ENCODE results near the gene DNAH7. TPM values are rescaled to one million over a fixed set of nuclear protein-coding genes. Genes with fewer than 3 reads are reported as not detected.

Gene DNAH7
- polyA plus RNA-seq, 1 donor (not counting 4 experiments of a cell fraction or from before 2014, with no cell fraction given) = 0.17 TPM

DNA sequence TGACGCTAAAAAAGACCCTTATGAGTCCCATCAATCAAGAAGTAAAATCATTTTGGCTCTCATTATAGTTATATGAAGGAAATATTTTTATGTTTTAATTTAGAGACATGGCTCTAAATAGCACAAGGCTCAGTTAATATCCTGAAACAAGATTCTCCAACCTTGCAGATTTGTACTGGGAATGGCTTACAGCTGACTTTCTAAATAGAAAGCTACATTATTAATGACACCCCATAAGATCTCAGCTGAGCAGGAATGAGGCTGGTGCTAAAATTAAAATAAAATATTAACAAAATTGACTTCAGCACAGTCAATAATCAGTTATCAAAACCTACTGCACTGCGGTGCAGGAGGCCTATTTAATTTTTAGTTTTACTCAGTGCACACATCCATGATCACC lies 274.8 kb downstream of the DNAH7 start:
- Histone ChIP-seq H3K27ac (ENCODE audit: control insufficient read depth, insufficient read depth, low read length) (no peak overlapping the region), H3K36me3 (ENCODE audit: control insufficient read depth in 2 of 2, extremely low read depth in 1 of 2, insufficient read depth in 2 of 2, low read length in 2 of 2) (no peaks in the 10 kb centered on the region), H3K9me3 (ENCODE audit: control insufficient read depth, low read depth, low read length) (no peaks in the 10 kb centered on the region), H3K4me3 (ENCODE audit: control insufficient read depth in 2 of 3, extremely low read depth in 1 of 3, insufficient read depth in 2 of 3, low read depth in 1 of 3, low read length in 3 of 3) (no peak overlapping the region), H3K9ac (ENCODE audit: control insufficient read depth, extremely low read depth, insufficient read depth, low read length) (no peak overlapping the region), H3K4me2 (ENCODE audit: control insufficient read depth, extremely low read depth, insufficient read depth, low read depth, low read length) (no peak overlapping the region), H3K79me2 (ENCODE audit: control insufficient read depth, insufficient read depth, low read length) (no peaks in the 10 kb centered on the region), H4K20me1 (ENCODE audit: control insufficient read depth, extremely low read depth, insufficient read depth, low read length) (no peaks in the 10 kb centered on the region), H3K4me1 (ENCODE audit: control insufficient read depth, extremely low read depth, insufficient read depth, low read length) (no peaks in the 10 kb centered on the region), H3K9me1 (ENCODE audit: control insufficient read depth, extremely low read depth, insufficient read depth, low read length) (no peaks in the 10 kb centered on the region), H2AFZ (ENCODE audit: control insufficient read depth, low read length) (no peak overlapping the region), H3K27me3 (ENCODE audit: control insufficient read depth, extremely low read depth, insufficient read depth, low read length) (no peaks in the 10 kb centered on the region)
- FAIRE-seq (no peak), DNase-seq (ENCODE audit: low read depth, low spot score) (no peak)
- no peak for TF ChIP-seq EZH2 (IDR thresholded peaks at IDR 0.05; ENCODE audit: low read length)
- TF ChIP-seq, protein P1, sequence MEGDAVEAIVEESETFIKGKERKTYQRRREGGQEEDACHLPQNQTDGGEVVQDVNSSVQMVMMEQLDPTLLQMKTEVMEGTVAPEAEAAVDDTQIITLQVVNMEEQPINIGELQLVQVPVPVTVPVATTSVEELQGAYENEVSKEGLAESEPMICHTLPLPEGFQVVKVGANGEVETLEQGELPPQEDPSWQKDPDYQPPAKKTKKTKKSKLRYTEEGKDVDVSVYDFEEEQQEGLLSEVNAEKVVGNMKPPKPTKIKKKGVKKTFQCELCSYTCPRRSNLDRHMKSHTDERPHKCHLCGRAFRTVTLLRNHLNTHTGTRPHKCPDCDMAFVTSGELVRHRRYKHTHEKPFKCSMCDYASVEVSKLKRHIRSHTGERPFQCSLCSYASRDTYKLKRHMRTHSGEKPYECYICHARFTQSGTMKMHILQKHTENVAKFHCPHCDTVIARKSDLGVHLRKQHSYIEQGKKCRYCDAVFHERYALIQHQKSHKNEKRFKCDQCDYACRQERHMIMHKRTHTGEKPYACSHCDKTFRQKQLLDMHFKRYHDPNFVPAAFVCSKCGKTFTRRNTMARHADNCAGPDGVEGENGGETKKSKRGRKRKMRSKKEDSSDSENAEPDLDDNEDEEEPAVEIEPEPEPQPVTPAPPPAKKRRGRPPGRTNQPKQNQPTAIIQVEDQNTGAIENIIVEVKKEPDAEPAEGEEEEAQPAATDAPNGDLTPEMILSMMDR (optimal IDR thresholded peaks at IDR 0.05 in 1 of 3, IDR thresholded peaks at IDR 0.05 in 1 of 3, conservative IDR thresholded peaks at IDR 0.05 in 1 of 3; ENCODE audit: extremely low read depth in 1 of 3, insufficient read depth in 2 of 3, low read length in 3 of 3) = no peak
- dilution Hi-C loops (cut with MboI; ENCODE audit: extremely low pct_ligation_motif_present, low sequenced_read_pairs) = no loop called here

DNA sequence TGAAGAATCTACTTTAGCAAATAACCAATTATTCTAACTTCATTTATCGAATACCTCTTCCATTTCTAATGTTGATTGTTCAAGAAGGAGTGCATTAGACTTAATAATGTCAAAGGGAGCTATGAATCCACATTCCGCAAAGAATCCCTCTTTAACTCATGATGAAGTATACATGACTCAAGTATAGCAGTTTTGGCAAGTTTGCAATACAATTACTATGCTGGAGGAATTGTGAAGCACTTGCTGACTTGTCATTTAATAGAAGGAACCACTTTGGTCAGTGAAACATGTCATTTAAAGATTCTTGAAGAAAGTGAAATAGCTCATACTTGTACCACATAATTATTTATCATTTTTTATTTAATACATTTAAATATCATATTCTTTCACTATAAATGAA lies 286.5 kb downstream of the DNAH7 start:
- H3K9me3 ChIP-seq (ENCODE audit: control insufficient read depth, low read depth, low read length) = no peaks in the 10 kb centered on the region
- DNase-seq (ENCODE audit: low read depth, low spot score) (no peak), FAIRE-seq (no peak)
- no peak overlapping the region for H3K4me2 ChIP-seq (ENCODE audit: control insufficient read depth, extremely low read depth, insufficient read depth, low read depth, low read length)
- TF ChIP-seq EZH2 (IDR thresholded peaks at IDR 0.05; ENCODE audit: low read length) = no peak
- H3K36me3 ChIP-seq (ENCODE audit: control insufficient read depth in 2 of 2, extremely low read depth in 1 of 2, insufficient read depth in 2 of 2, low read length in 2 of 2) = no peaks in the 10 kb centered on the region
- H3K4me1 ChIP-seq (ENCODE audit: control insufficient read depth, extremely low read depth, insufficient read depth, low read length) = no peaks in the 10 kb centered on the region
- no peak overlapping the region for H3K4me3 ChIP-seq (ENCODE audit: control insufficient read depth in 2 of 3, extremely low read depth in 1 of 3, insufficient read depth in 2 of 3, low read depth in 1 of 3, low read length in 3 of 3)
- H3K27me3 ChIP-seq (ENCODE audit: control insufficient read depth, extremely low read depth, insufficient read depth, low read length) = no peaks in the 10 kb centered on the region
- no peak overlapping the region for H3K27ac ChIP-seq (ENCODE audit: control insufficient read depth, insufficient read depth, low read length)
- no peaks in the 10 kb centered on the region for H3K79me2 ChIP-seq (ENCODE audit: control insufficient read depth, insufficient read depth, low read length)
- no peaks in the 10 kb centered on the region for H4K20me1 ChIP-seq (ENCODE audit: control insufficient read depth, extremely low read depth, insufficient read depth, low read length)
- H3K9me1 ChIP-seq (ENCODE audit: control insufficient read depth, extremely low read depth, insufficient read depth, low read length) = no peaks in the 10 kb centered on the region
- dilution Hi-C loops (cut with MboI; ENCODE audit: extremely low pct_ligation_motif_present, low sequenced_read_pairs) = no loop called here
- H3K9ac ChIP-seq (ENCODE audit: control insufficient read depth, extremely low read depth, insufficient read depth, low read length) = no peak overlapping the region
- H2AFZ ChIP-seq (ENCODE audit: control insufficient read depth, low read length) = no peak overlapping the region

DNA sequence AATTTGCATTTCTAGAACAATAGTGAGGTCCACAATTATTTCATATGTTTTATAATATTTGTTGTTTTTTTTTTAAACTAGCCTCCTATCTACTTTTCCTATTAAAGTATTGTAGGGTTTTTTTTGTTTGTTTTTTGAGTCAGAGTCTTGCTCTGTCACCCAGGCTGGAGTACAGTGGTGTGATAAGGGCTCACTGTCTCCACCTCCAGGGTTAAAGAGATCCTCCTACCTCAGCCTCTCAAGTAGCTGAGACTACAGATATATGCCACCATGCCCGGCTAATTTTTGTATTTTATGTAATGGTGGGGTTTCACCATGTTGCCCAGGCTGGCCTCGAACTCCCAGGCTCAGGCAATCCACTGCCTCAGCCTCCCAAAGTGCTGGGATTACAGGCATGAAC lies 289.1 kb downstream of the DNAH7 start:
- Histone ChIP-seq H3K36me3 (ENCODE audit: control insufficient read depth in 2 of 2, extremely low read depth in 1 of 2, insufficient read depth in 2 of 2, low read length in 2 of 2) (no peaks in the 10 kb centered on the region), H3K4me1 (ENCODE audit: control insufficient read depth, extremely low read depth, insufficient read depth, low read length) (no peaks in the 10 kb centered on the region), H4K20me1 (ENCODE audit: control insufficient read depth, extremely low read depth, insufficient read depth, low read length) (no peaks in the 10 kb centered on the region), H3K4me3 (ENCODE audit: control insufficient read depth in 2 of 3, extremely low read depth in 1 of 3, insufficient read depth in 2 of 3, low read depth in 1 of 3, low read length in 3 of 3) (no peak overlapping the region), H2AFZ (ENCODE audit: control insufficient read depth, low read length) (no peak overlapping the region), H3K27me3 (ENCODE audit: control insufficient read depth, extremely low read depth, insufficient read depth, low read length) (no peaks in the 10 kb centered on the region), H3K4me2 (ENCODE audit: control insufficient read depth, extremely low read depth, insufficient read depth, low read depth, low read length) (no peak overlapping the region), H3K27ac (ENCODE audit: control insufficient read depth, insufficient read depth, low read length) (no peak overlapping the region), H3K9me3 (ENCODE audit: control insufficient read depth, low read depth, low read length) (no peaks in the 10 kb centered on the region), H3K9ac (ENCODE audit: control insufficient read depth, extremely low read depth, insufficient read depth, low read length) (no peak overlapping the region), H3K9me1 (ENCODE audit: control insufficient read depth, extremely low read depth, insufficient read depth, low read length) (no peaks in the 10 kb centered on the region), H3K79me2 (ENCODE audit: control insufficient read depth, insufficient read depth, low read length) (no peaks in the 10 kb centered on the region)
- TF ChIP-seq, protein P1 (optimal IDR thresholded peaks at IDR 0.05 in 1 of 3, IDR thresholded peaks at IDR 0.05 in 1 of 3, conservative IDR thresholded peaks at IDR 0.05 in 1 of 3; ENCODE audit: extremely low read depth in 1 of 3, insufficient read depth in 2 of 3, low read length in 3 of 3) = no peak
- no peak for TF ChIP-seq EZH2 (IDR thresholded peaks at IDR 0.05; ENCODE audit: low read length)
- DNase-seq (ENCODE audit: low read depth, low spot score) (no peak), FAIRE-seq (no peak)
- dilution Hi-C loops (cut with MboI; ENCODE audit: extremely low pct_ligation_motif_present, low sequenced_read_pairs) = no loop called here
